Heart right ventricle (tissue), 16 donors: ENCODE results near the gene EHMT1. TPM values are rescaled to one million over a fixed set of nuclear protein-coding genes. Genes with fewer than 3 reads are reported as not detected.

ENCODE experiments used
- ATAC-seq, 8 donors: fragments of 200-7000 bp; cut with Tn5 transposase; one replicate each; pipeline ENCODE4 v1.9.1; 2020; ENCODE audit warnings: mild to moderate bottlenecking in 8 of 8, moderate library complexity in 8 of 8, moderate number of reproducible peaks in 1 of 8
- DNase-seq, 2 donors: peaks; one replicate each; pipeline ENCODE4 v3.0.0-alpha.2; 2020
- H3K27ac ChIP-seq, 10 donors: fragments of 200-600 bp; sonication (generic) in 2 of 10; one replicate each; pipeline versions ENCODE4 v1.5.0 to v1.8.0; 2020 to 2022; ENCODE audit warnings: mild to moderate bottlenecking in 3 of 10
- H3K27me3 ChIP-seq, 7 donors: fragments of 200-600 bp; one replicate each; pipeline ENCODE4 v1.8.0; 2021 to 2022; ENCODE audit warnings: mild to moderate bottlenecking in 2 of 7
- H3K36me3 ChIP-seq, 9 donors: fragments of 200-600 bp; sonication (generic) in 1 of 9; one replicate each; pipeline versions ENCODE4 v1.5.0 to v1.8.0; 2020 to 2022; ENCODE audit warnings: mild to moderate bottlenecking in 2 of 9
- H3K4me1 ChIP-seq, 9 donors: fragments of 200-600 bp; sonication (generic) in 1 of 9; one replicate each; pipeline versions ENCODE4 v1.5.0 to v1.8.0; 2020 to 2022; ENCODE audit warnings: mild to moderate bottlenecking in 4 of 9
- H3K4me3 ChIP-seq, 10 donors: fragments of 200-600 bp; sonication (generic) in 2 of 10; one replicate each; pipeline versions ENCODE4 v1.5.0 to v1.8.0; 2020 to 2022; ENCODE audit warnings: mild to moderate bottlenecking in 7 of 10, moderate library complexity in 2 of 10
- H3K9me3 ChIP-seq, 11 donors: fragments of 200-600 bp in 10 of 11; sonication (generic) in 2 of 11; one replicate each; pipeline versions ENCODE4 v1.5.0 to v1.8.0; 2013 to 2022; ENCODE audit warnings: mild to moderate bottlenecking in 2 of 11, control low read depth in 1 of 11, moderate library complexity in 1 of 11
- WGBS, 2 donors: extraction: QIAGEN DNeasy Blood & Tissue Kit; methylation state at CpG; one replicate each; pipeline ENCODE4 v1.1.7; 2013; ENCODE audit warnings: inconsistent platforms in 1 of 2; 5-methylcytosine and 5-hydroxymethylcytosine counted together
- intact Hi-C, 10 donors: fragments of 100-400 bp; cut with DNase I; formaldehyde crosslinking; loops; one replicate each; pipeline versions ENCODE4 v1.11.1 to v1.14.2; 2022
- polyA plus RNA-seq, 2 donors: library from polyadenylated mRNA; stranded (reverse); fragments of 200-250 nt; gene quantifications; one replicate each; pipeline ENCODE4 v1.2.3, GENCODE V29; 2013
- total RNA-seq, 10 donors: library from RNA; stranded (reverse); fragmentation: NEBNext Ultra II Directional in 3 of 10; extraction: Animal tissue kit (Norgen Biotek cat#: 25700) in 3 of 10; gene quantifications; one replicate each; pipeline versions ENCODE4 v1.2.1 to v1.2.4, GENCODE V29; 2021 to 2023
- TF ChIP-seq, protein P1 (sequence below), 9 donors: fragments of 200-600 bp; sonication (generic) in 2 of 9; IDR thresholded peaks; one replicate each; pipeline versions ENCODE4 v1.5.0 to v1.8.0; 2021 to 2022; ENCODE audit warnings: antibody characterized with exemption in 9 of 9, mild to moderate bottlenecking in 5 of 9, moderate library complexity in 1 of 9
- donor health status: Arrhythmogenic right ventricular cardiomyopathy.
- donor health status: ischemic (EF 13 %, LVEDD 7.1; RV severe dilation, severe dysfunction).
- donor health status: healthy with polysubstance abuse.
- donor health status: DM: no; HTN: yes; CAD: no.
- donor health status: DM: no; HTN: no; CAD: no.
- donor health status: ischemic (EF 25% LVEDD 6.9; RV normal size, moderate dysfunction).
- donor health status: ischemic (EF 25% LVEDD 5.7; RV mildly dilated, moderate dysfunction).
- donor health status: healthy.
- donor health status: DM: yes; HTN: yes; CAD: no.
- donor health status: Ischemic cardiomyopathy.
- donor health status: ischemic (EF 35%, LVEDD 5.7; RV mildly dilated, moderate dysfunction).
- donor health status: nonischemic (EF 11% LVEDD 7.7; RV severe dilation, severe dysfunction).
- donor health status: DM: yes; HTN: yes; CAD: no.
- donor health status: PGD.
- donor health status: ischemic (EF 29% LVEDD 5.4; RV normal size, mild dysfunction).
- donor health status: nonischemic (EF 23%, LVEDD 6.1; RV moderate dilation, normal function).

The EHMT1 gene
- total and polyA plus RNA-seq, 12 donors = 19.6 to 45.1 (median 31.1) TPM

DNA sequence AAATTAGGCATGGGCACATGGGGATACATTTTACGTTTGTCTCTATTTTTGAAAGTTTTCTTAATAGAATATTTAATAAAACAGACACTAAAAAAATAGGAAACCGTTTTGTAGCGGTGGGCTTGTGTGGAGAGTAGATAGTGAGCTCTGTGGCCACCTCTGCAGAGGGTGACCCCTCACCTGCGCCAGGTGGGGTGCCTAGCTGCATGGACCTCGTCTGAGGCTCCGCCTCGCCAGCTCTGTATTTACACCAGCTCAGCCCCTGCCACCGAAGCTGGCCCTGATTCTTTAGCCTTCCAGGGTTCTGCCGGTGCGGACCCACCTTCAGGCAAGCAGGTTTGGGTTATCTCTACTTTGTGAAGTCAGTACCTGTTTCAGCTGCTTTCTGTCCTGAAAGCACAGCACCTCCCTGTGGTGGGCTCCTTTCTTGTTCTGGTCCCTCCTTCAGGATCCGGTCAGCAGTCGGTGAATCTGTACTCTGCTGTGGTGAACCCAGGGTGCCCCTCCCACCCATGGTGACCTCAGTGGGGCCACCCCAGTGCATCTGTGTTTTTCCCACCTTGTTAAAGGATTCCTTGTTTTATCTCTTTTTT is 153.6 kb downstream of the EHMT1 start:
- no peak overlapping the region for H3K4me3 ChIP-seq
- peaks cover 0 to 92% (median 29%) of the 10 kb centered on the region in 9 donors for H3K36me3 ChIP-seq
- H3K27me3 ChIP-seq = no peaks in the 10 kb centered on the region
- H3K9me3 ChIP-seq = peaks cover 0 to 8% (median 0%) of the 10 kb centered on the region in 11 donors
- DNase-seq (no peak), ATAC-seq (no peak)
- intact Hi-C loops = no loop called here
- TF ChIP-seq, protein P1, sequence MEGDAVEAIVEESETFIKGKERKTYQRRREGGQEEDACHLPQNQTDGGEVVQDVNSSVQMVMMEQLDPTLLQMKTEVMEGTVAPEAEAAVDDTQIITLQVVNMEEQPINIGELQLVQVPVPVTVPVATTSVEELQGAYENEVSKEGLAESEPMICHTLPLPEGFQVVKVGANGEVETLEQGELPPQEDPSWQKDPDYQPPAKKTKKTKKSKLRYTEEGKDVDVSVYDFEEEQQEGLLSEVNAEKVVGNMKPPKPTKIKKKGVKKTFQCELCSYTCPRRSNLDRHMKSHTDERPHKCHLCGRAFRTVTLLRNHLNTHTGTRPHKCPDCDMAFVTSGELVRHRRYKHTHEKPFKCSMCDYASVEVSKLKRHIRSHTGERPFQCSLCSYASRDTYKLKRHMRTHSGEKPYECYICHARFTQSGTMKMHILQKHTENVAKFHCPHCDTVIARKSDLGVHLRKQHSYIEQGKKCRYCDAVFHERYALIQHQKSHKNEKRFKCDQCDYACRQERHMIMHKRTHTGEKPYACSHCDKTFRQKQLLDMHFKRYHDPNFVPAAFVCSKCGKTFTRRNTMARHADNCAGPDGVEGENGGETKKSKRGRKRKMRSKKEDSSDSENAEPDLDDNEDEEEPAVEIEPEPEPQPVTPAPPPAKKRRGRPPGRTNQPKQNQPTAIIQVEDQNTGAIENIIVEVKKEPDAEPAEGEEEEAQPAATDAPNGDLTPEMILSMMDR (IDR thresholded peaks at IDR 0.05) = no peak
- 90 to 91% methylated on average over 12 of the region's 12 CpGs for WGBS, 2 donors
- no peak overlapping the region for H3K27ac ChIP-seq
- H3K4me1 ChIP-seq = no peaks in the 10 kb centered on the region

DNA sequence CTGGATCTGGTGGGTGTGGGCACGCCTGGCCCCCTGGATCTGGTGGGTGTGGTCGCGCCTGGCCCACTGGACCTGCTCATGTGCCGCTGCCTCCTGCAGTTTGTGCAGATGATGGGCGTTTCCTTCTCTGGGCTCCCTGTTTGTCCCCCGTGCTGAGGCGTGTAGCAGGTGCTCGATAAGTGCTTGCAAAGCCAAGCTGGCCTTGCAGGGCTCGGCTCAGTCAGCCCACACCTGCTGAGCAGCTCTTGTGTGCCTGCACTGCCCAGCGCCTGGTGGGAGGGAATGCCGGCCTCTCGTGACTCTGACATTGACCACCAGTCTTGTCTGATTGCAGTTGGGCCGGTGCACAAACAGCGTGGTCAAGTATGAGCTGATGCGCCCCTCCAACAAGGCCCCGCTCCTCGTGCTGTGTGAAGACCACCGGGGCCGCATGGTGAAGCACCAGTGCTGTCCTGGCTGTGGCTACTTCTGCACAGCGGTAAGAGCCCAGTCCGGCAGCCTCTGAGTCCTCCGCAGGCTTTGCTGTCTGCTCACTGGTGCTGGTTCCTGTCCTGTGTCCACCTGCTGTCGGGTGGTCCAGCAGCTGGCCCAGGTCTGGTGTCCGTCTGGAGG is 156.1 kb downstream of the EHMT1 start:
- ATAC-seq = no peak
- H3K4me3 ChIP-seq = no peak overlapping the region
- no peak overlapping the region for H3K27ac ChIP-seq
- no peaks in the 10 kb centered on the region for H3K27me3 ChIP-seq
- H3K4me1 ChIP-seq = no peaks in the 10 kb centered on the region
- DNase-seq = no peak
- TF ChIP-seq, protein P1 (IDR thresholded peaks at IDR 0.05) = no peak
- intact Hi-C loops = no loop called here
- 96 to 97% methylated on average over 24 of the region's 24 CpGs for WGBS, 2 donors
- peaks cover 0 to 94% (median 43%) of the 10 kb centered on the region in 9 donors for H3K36me3 ChIP-seq
- H3K9me3 ChIP-seq = peaks cover 0 to 7% (median 0%) of the 10 kb centered on the region in 11 donors

DNA sequence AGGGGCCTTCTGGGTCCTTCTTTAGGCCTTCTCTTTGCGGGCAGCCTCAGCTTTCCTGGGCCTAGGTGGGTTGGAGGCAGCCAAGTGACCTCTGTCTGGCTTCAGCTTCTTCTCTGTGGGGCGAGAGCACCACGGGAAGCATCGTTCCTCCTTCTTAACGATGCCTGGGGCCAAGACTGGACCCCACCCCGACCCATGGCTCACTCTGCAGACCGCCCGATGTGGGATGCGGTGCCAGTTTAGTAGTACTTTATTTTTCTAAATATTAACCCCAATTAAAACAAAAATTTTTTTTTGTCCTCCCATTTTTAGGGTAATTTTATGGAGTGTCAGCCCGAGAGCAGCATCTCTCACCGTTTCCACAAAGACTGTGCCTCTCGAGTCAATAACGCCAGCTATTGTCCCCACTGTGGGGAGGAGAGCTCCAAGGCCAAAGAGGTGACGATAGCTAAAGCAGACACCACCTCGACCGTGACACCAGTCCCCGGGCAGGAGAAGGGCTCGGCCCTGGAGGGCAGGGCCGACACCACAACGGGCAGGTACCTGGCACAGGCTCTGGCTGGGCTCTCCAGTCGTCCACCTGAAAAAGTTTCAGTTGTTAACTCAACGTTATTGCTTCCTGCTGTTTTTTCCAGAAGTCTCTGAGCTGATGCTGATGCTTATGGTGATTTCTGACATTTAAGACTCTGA is 157.6 kb downstream of the EHMT1 start:
- H3K36me3 ChIP-seq = peaks cover 0 to 82% (median 35%) of the 10 kb centered on the region in 9 donors

DNA sequence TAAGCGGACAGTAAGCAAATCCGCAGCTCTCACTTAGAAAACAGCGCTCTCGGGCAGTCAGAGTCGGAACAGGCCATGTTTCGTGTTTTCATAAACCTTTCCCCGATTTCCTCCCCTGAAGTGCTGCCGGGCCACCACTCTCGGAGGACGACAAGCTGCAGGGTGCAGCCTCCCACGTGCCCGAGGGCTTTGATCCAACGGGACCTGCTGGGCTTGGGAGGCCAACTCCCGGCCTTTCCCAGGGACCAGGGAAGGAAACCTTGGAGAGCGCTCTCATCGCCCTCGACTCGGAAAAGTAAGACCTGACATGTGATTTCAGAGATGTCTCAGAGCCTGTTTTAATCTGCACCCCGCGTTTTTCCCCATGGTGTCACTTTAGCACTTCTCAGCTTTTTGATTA is 159.0 kb downstream of the EHMT1 start:
- Histone ChIP-seq H3K4me3 (no peak overlapping the region), H3K9me3 (no peaks in the 10 kb centered on the region), H3K4me1 (no peaks in the 10 kb centered on the region), H3K36me3 (peaks cover 0 to 83% (median 48%) of the 10 kb centered on the region in 9 donors), H3K27ac (no peak overlapping the region), H3K27me3 (no peaks in the 10 kb centered on the region)
- TF ChIP-seq, protein P1 (IDR thresholded peaks at IDR 0.05) = no peak
- ATAC-seq (no peak), DNase-seq (no peak)
- 88 to 92% methylated on average over 20 of the region's 20 CpGs for WGBS, 2 donors
- intact Hi-C loops = no loop called here

More for the DNA sequence above, 157.6 kb downstream of the EHMT1 start:
- Histone ChIP-seq H3K9me3 (no peaks in the 10 kb centered on the region), H3K4me3 (no peak overlapping the region), H3K4me1 (no peaks in the 10 kb centered on the region), H3K27ac (no peak overlapping the region), H3K27me3 (no peaks in the 10 kb centered on the region)
- WGBS, 2 donors = 94 to 96% methylated on average over 22 of the region's 22 CpGs
- intact Hi-C loops = no loop called here
- ATAC-seq (no peak), DNase-seq (no peak)
- TF ChIP-seq, protein P1 (IDR thresholded peaks at IDR 0.05) = no peak
